PFSK-1 (cell line): ENCODE data around the gene EDEM1.

Source experiments
- POLR2AphosphoS5 ChIP-seq: IDR thresholded peaks from 2 replicates; pipeline ENCODE4 v1.6.1; 2012; ENCODE audit warnings: low read depth, mild to moderate bottlenecking, control low read depth, low read length, moderate library complexity
- REST ChIP-seq, 2 experiments: IDR thresholded peaks; 2 replicates each; pipeline versions ENCODE4 v1.6.1 to v1.8.0; 2011 to 2012; ENCODE audit warnings: low read depth in 2 of 2, low read length in 2 of 2, control low read depth in 1 of 2, inconsistent platforms in 1 of 2, mild to moderate bottlenecking in 1 of 2, moderate library complexity in 1 of 2; ENCODE audit not compliant: insufficient read depth in 1 of 2
- SIN3A ChIP-seq: IDR thresholded peaks from 2 replicates; pipeline ENCODE4 v1.6.1; 2012; ENCODE audit warnings: mild to moderate bottlenecking, low read length, moderate library complexity, borderline replicate concordance; ENCODE audit not compliant: insufficient read depth
- TAF1 ChIP-seq: IDR thresholded peaks from 2 replicates; pipeline ENCODE4 v1.6.1; 2012; ENCODE audit warnings: low read length, control low read depth, borderline replicate concordance; ENCODE audit not compliant: insufficient read depth

- no peak for TF ChIP-seq POLR2AphosphoS5
- no peak for TF ChIP-seq REST (IDR thresholded peaks at IDR 0.05; ENCODE audit: insufficient read depth in 1 of 2, low read depth in 2 of 2, low read length in 2 of 2)
- no peak for TF ChIP-seq TAF1
- TF ChIP-seq SIN3A: no peak
These were observed 51.0 kb downstream of the EDEM1 start for GRCh38 chr3:5238545-5238944.
